Immature natural killer cell (primary cell): ENCODE results near the gene SCAMP2. TPM values are rescaled to one million over a fixed set of nuclear protein-coding genes. Genes with fewer than 3 reads are reported as not detected.

Source experiments
- DNase-seq, 3 donors: peaks; one replicate each; pipeline ENCODE4 v3.0.0; 2022; ENCODE audit warnings: mixed read lengths in 1 of 3
- H3K27ac Mint-ChIP-seq, 6 donors: one replicate each; pipeline ENCODE4 v1.8.0; 2020; ENCODE audit warnings: mixed read lengths in 6 of 6, mild to moderate bottlenecking in 5 of 6, inconsistent platforms in 4 of 6, moderate library complexity in 3 of 6
- H3K27me3 Mint-ChIP-seq, 3 donors: one replicate each; pipeline ENCODE4 v1.8.0; 2020 to 2021; ENCODE audit warnings: low read depth in 3 of 3, mild to moderate bottlenecking in 3 of 3, mixed read lengths in 3 of 3, moderate library complexity in 3 of 3, inconsistent platforms in 1 of 3
- H3K36me3 Mint-ChIP-seq, 3 donors: one replicate each; pipeline ENCODE4 v1.8.0; 2020; ENCODE audit warnings: mixed read lengths in 3 of 3, inconsistent platforms in 2 of 3, mild to moderate bottlenecking in 2 of 3
- H3K4me1 Mint-ChIP-seq, 2 donors: one replicate each; pipeline ENCODE4 v1.8.0; 2020; ENCODE audit warnings: inconsistent platforms in 2 of 2, mild to moderate bottlenecking in 2 of 2, mixed read lengths in 2 of 2, moderate library complexity in 1 of 2
- H3K4me3 Mint-ChIP-seq, 5 donors: one replicate each; pipeline ENCODE4 v1.8.0; 2020; ENCODE audit warnings: mild to moderate bottlenecking in 5 of 5, mixed read lengths in 5 of 5, inconsistent platforms in 3 of 5, moderate library complexity in 3 of 5
- H3K9me3 Mint-ChIP-seq, 6 donors: one replicate each; pipeline ENCODE4 v1.8.0; 2020; ENCODE audit warnings: mild to moderate bottlenecking in 6 of 6, mixed read lengths in 6 of 6, inconsistent platforms in 4 of 6, moderate library complexity in 3 of 6
- polyA plus RNA-seq, 3 donors: library from polyadenylated mRNA; unstranded; fragments of 300-500 nt; fragmentation: Illumina TruSeq; gene quantifications; one replicate each; pipeline ENCODE4 v1.2.3, GENCODE V29; 2021

The SCAMP2 gene
- polyA plus RNA-seq, 3 donors from 2014 or later: 115 to 181 (median 141) TPM

GRCh38 chr15:74809242-74809641 is 63.9 kb downstream of the SCAMP2 start:
- H3K36me3 Mint-ChIP-seq: peaks cover 0 to 2% (median under 1%) of the 10 kb centered on the region in 3 donors
- peak overlapping the region in 2 of 6 donors; percentile 29 to 53 for H3K27ac Mint-ChIP-seq
- peaks cover 21 to 23% of the 10 kb centered on the region in 2 donors for H3K4me1 Mint-ChIP-seq
- DNase-seq: no peak
- peaks cover 0 to 3% (median 1%) of the 10 kb centered on the region in 3 donors for H3K27me3 Mint-ChIP-seq
- no peak overlapping the region for H3K4me3 Mint-ChIP-seq
- no peaks in the 10 kb centered on the region for H3K9me3 Mint-ChIP-seq

DNA sequence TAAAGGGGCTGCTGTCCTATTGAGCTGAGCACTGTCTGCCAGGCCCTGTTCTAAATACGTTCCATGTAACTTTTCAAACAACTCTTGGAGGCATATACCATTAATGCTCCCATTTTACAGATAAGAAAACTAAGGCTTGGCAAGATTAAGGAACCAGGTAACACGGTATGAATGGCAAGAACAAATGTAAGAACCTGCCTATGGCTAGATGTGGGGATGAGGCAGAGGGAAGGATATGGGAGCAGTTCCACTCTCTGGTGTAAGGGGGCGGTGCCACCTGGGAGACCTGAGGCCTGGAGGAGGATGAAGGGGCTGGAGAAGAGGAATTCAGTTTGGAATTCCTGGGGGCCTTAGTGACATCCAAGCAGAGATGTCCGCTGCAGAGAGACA is 64.3 kb downstream of the SCAMP2 start:
- no peaks in the 10 kb centered on the region for H3K9me3 Mint-ChIP-seq
- DNase-seq: no peak
- peak overlapping the region in 2 of 6 donors; percentile 11 to 27 for H3K27ac Mint-ChIP-seq
- H3K36me3 Mint-ChIP-seq: peaks cover 3 to 6% (median 4%) of the 10 kb centered on the region in 3 donors
- peaks cover 23 to 25% of the 10 kb centered on the region in 2 donors for H3K4me1 Mint-ChIP-seq
- no peak overlapping the region for H3K4me3 Mint-ChIP-seq
- peaks cover 0 to 3% (median 1%) of the 10 kb centered on the region in 3 donors for H3K27me3 Mint-ChIP-seq

DNA sequence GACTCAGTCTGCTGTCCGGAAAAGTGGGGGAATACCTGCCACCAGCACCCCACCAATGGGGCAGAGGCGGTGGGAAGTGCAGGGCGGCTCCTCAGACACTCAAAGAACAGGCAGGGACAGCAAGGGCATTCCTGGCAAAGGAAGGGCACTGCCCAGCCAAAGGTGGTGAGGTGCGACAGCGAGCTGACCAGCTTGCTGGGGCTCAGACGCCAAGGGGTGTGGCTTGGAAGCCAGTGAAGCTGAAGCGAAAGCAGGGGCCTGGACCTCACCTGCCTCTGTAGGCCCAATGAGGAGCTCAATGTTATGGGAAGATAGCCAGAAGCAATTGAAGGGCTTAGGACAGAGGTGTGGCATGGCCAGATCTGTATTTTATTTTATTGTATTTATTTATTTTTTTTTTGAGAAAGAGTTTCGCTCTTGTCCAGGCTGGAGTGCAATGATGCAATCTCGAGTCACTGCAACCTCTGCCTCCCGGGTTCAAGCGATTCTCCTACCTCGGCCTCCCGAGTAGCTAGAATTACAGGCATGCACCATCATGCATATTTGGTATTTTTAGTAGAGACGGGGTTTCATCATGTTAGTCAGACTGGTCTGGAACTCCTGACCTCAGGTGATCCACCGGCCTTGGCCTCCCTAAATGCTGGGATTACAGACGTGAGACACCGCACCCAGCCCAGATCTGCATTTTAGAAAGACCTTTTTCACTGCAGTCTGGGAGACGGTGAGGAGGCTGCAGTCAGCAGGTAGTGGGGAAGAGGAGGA is 64.9 kb downstream of the SCAMP2 start:
- no peak overlapping the region for H3K4me3 Mint-ChIP-seq

GRCh38 chr15:74807282-74807681 is 65.9 kb downstream of the SCAMP2 start:
- Mint-ChIP-seq H3K9me3 (no peaks in the 10 kb centered on the region), H3K27ac (peak overlapping the region; percentile 54 to 94 (median 78)), H3K4me3 (no peak overlapping the region), H3K27me3 (peaks cover 0 to 3% (median 1%) of the 10 kb centered on the region in 3 donors), H3K36me3 (peaks cover 3 to 11% (median 5%) of the 10 kb centered on the region in 3 donors), H3K4me1 (peaks cover 23 to 26% of the 10 kb centered on the region in 2 donors)
- no peak for DNase-seq

More for the DNA sequence above, 64.9 kb downstream of the SCAMP2 start:
- Mint-ChIP-seq H3K27me3 (peaks cover 0 to 3% (median 1%) of the 10 kb centered on the region in 3 donors), H3K9me3 (no peaks in the 10 kb centered on the region), H3K36me3 (peaks cover 3 to 7% (median 5%) of the 10 kb centered on the region in 3 donors), H3K27ac (peak overlapping the region; percentile 27 to 91 (median 79)), H3K4me1 (peaks cover 23 to 26% of the 10 kb centered on the region in 2 donors)
- no peak for DNase-seq

DNA sequence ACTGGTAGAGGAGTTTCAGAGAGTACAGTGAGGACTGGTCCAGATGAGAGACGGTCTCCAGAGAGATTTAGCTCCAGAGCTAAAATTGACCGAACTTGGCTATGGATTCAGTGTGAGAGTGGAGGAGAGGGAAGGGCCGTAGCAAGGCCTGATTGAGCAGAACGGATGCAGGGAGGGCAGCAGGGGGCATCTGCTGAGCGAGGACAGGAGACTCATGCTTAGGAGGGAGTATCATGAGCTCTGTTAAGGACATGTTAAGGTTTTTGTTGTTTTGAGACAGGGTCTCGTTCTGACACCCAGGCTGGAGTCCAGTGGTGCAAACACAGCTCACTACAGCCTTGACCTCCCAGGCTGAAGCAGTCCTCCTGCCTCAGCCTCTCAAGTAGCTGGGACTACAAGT is 68.2 kb downstream of the SCAMP2 start:
- Mint-ChIP-seq H3K9me3 (no peaks in the 10 kb centered on the region), H3K27ac (peak overlapping the region; percentile 56 to 89 (median 84)), H3K4me3 (no peak overlapping the region), H3K4me1 (peaks cover 32 to 37% of the 10 kb centered on the region in 2 donors), H3K36me3 (peaks cover 3 to 15% (median 5%) of the 10 kb centered on the region in 3 donors), H3K27me3 (peaks cover 1 to 6% (median 6%) of the 10 kb centered on the region in 3 donors)
- DNase-seq: no peak

GRCh38 chr15:74802862-74803447 is 70.2 kb downstream of the SCAMP2 start:
- DNase-seq: no peak
- Mint-ChIP-seq H3K9me3 (no peaks in the 10 kb centered on the region), H3K4me1 (peaks cover 39 to 55% of the 10 kb centered on the region in 2 donors), H3K4me3 (no peak overlapping the region), H3K36me3 (peaks cover 3 to 22% (median 5%) of the 10 kb centered on the region in 3 donors), H3K27me3 (peaks cover 1 to 9% (median 9%) of the 10 kb centered on the region in 3 donors), H3K27ac (no peak overlapping the region)

DNA sequence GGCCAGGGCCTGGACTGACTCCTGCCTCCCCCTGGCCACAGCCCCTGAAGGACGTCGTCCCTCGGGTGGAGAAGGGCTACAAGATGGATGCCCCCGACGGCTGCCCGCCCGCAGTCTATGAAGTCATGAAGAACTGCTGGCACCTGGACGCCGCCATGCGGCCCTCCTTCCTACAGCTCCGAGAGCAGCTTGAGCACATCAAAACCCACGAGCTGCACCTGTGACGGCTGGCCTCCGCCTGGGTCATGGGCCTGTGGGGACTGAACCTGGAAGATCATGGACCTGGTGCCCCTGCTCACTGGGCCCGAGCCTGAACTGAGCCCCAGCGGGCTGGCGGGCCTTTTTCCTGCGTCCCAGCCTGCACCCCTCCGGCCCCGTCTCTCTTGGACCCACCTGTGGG is 70.9 kb downstream of the SCAMP2 start:
- Mint-ChIP-seq H3K4me3 (no peak overlapping the region), H3K9me3 (no peaks in the 10 kb centered on the region), H3K27ac (no peak overlapping the region), H3K27me3 (peaks cover 2 to 9% (median 9%) of the 10 kb centered on the region in 3 donors), H3K36me3 (peaks cover 3 to 22% (median 5%) of the 10 kb centered on the region in 3 donors), H3K4me1 (peaks cover 43 to 56% of the 10 kb centered on the region in 2 donors)
- DNase-seq: no peak

DNA sequence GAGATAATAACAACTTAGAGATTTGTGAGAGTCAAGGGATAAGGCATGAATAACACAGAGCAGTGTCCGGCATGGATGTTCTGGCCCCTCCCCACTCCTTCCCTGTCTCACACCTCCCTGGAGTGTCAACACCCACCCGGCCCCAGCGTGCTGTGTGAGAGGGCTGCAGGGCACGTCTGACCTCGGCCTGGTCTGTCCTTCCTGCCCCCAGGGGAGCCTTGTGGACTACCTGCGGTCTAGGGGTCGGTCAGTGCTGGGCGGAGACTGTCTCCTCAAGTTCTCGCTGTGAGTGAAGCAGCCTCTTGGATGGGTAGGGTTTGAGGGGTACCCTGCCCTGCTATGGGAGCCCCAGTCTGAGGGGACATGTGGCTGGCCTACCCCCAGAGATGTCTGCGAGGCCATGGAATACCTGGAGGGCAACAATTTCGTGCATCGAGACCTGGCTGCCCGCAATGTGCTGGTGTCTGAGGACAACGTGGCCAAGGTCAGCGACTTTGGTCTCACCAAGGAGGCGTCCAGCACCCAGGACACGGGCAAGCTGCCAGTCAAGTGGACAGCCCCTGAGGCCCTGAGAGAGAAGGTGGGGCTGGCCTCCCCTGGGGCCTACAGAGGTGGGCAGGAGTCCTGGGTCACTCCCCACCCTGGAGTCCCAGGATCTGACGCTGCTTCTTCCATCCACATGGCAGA is 71.7 kb downstream of the SCAMP2 start:
- Mint-ChIP-seq H3K4me3 (no peak overlapping the region), H3K27ac (peak overlapping the region in 2 of 6 donors; percentile 57 to 83), H3K9me3 (no peaks in the 10 kb centered on the region), H3K36me3 (peaks cover 3 to 22% (median 5%) of the 10 kb centered on the region in 3 donors), H3K4me1 (peaks cover 43 to 53% of the 10 kb centered on the region in 2 donors), H3K27me3 (peaks cover 2 to 9% (median 9%) of the 10 kb centered on the region in 3 donors)
- no peak for DNase-seq

GRCh38 chr15:74800559-74801094 is 72.5 kb downstream of the SCAMP2 start:
- Mint-ChIP-seq H3K36me3 (peaks cover 3 to 26% (median 9%) of the 10 kb centered on the region in 3 donors), H3K27ac (peak overlapping the region in 5 of 6 donors; percentile 7 to 98 (median 90)), H3K4me3 (no peak overlapping the region), H3K9me3 (no peaks in the 10 kb centered on the region), H3K4me1 (peaks cover 49 to 58% of the 10 kb centered on the region in 2 donors), H3K27me3 (peaks cover 1 to 12% (median 9%) of the 10 kb centered on the region in 3 donors)
- no peak for DNase-seq

DNA sequence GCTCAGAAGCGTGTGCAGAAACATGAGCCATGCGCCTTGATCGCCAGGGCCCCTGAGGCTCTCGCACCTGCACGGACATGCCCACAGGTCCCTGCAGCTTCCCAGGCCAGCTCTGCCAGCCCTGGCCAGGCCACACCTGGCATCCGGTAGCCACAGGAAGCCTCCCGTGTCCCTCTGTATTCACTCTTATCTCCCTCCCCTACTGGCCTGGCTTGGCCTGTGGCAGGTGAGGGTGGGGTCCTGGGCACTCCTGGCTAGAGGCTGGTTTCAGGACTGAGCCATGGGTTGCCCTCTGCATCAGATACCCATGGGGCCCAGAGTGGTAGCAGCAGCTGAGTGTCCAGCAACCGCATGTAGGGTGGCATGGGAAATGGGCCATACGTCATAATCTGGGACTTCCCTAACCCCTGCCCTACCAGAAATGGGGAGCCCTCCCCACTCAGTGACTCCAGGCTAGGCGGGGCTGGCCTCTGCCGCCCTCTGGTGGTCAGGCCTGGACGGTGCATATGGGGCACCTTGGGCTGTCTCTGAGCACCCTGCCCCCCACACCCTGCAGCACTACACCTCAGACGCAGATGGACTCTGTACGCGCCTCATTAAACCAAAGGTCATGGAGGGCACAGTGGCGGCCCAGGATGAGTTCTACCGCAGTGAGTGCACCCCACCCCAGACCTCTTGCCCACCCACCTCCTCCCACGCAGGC is 73.2 kb downstream of the SCAMP2 start:
- Mint-ChIP-seq H3K27me3 (peaks cover 1 to 12% (median 9%) of the 10 kb centered on the region in 3 donors), H3K27ac (peak overlapping the region; percentile 89 to 98 (median 90)), H3K4me3 (peak overlapping the region; percentile 38 to 49 (median 47)), H3K36me3 (peaks cover 3 to 27% (median 9%) of the 10 kb centered on the region in 3 donors), H3K9me3 (no peaks in the 10 kb centered on the region), H3K4me1 (peaks cover 55 to 65% of the 10 kb centered on the region in 2 donors)
- peak; percentile 87 to 88 (median 87) for DNase-seq

DNA sequence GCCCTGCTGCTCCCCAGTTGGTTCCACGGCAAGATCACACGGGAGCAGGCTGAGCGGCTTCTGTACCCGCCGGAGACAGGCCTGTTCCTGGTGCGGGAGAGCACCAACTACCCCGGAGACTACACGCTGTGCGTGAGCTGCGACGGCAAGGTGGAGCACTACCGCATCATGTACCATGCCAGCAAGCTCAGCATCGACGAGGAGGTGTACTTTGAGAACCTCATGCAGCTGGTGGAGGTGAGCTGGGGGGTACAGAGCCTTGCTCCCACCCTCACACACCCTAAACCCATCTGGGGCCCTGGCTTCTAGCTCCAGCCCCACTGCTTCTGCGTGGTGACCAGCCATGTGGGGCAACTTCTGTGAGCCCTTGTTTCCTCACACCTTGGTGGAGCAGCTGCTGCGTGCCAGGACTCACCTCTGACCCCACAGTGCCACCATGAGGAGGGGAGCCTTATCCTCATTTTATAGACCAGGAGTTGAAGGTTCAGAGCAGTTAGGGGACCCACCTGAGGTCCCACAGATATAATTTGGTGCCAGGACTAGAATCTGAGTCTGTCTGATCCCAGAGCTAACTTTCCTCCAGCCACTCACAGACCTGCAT is 73.8 kb downstream of the SCAMP2 start:
- Mint-ChIP-seq H3K9me3 (no peaks in the 10 kb centered on the region), H3K4me3 (peak overlapping the region in 3 of 5 donors; percentile 26 to 50 (median 49)), H3K27ac (peak overlapping the region; percentile 89 to 98 (median 90)), H3K4me1 (peaks cover 62 to 71% of the 10 kb centered on the region in 2 donors), H3K27me3 (peaks cover 1 to 12% (median 11%) of the 10 kb centered on the region in 3 donors), H3K36me3 (peaks cover 3 to 30% (median 9%) of the 10 kb centered on the region in 3 donors)
- no peak for DNase-seq

DNA sequence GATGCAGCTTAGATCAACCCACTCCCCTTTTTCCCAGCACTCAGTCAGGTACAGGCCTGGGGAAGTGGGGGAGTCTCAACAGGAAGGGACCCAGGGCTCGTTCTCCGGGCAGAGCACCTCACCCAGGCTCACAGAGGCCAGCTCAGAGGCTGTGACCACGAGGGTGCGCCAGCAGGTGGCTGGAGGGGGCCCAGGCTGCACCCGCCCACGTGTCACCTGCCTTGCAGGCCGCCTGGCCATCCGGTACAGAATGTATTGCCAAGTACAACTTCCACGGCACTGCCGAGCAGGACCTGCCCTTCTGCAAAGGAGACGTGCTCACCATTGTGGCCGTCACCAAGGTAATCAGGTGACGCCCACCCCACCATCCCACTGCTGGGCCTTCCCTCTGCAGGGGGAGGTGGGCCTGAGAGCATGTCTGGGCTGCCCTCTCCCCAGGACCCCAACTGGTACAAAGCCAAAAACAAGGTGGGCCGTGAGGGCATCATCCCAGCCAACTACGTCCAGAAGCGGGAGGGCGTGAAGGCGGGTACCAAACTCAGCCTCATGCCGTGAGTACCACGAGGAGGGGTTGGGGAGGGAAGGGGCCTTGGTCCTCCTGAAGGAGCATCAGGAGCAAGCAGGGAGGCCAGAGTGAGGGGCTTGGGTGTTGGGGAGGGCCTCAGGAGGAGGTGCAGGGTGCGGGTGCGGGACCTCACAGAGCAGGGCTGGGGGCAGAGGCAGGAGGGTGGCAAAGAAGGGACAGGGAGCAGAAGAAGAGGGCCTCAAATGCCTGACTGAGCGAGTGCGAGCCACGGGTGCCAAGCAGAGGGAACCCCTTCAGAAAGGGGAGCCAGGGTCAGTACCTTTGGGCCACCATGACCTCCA is 74.5 kb downstream of the SCAMP2 start:
- Mint-ChIP-seq H3K4me1 (peaks cover 66 to 68% of the 10 kb centered on the region in 2 donors), H3K27ac (peak overlapping the region; percentile 89 to 98 (median 90)), H3K36me3 (peaks cover 0 to 23% (median 4%) of the 10 kb centered on the region in 3 donors)

More for the DNA sequence above, 74.5 kb downstream of the SCAMP2 start:
- H3K27me3 Mint-ChIP-seq: peaks cover 1 to 12% (median 11%) of the 10 kb centered on the region in 3 donors
- peak in 1 of 3 donors; percentile 28 for DNase-seq
- peak overlapping the region in 4 of 5 donors; percentile 32 to 50 (median 50) for H3K4me3 Mint-ChIP-seq
- no peaks in the 10 kb centered on the region for H3K9me3 Mint-ChIP-seq
